ENCODE measurements around the gene ABHD18.
A peak's percentile ranks its signal among the peaks of the same experiment; 100 is the strongest.
"Not testable (repeated sequence)": the region's sequence is repeated elsewhere in the genome, so short reads cannot be mapped to it uniquely, and the experiment has no call there.

Gene ABHD18

DNA sequence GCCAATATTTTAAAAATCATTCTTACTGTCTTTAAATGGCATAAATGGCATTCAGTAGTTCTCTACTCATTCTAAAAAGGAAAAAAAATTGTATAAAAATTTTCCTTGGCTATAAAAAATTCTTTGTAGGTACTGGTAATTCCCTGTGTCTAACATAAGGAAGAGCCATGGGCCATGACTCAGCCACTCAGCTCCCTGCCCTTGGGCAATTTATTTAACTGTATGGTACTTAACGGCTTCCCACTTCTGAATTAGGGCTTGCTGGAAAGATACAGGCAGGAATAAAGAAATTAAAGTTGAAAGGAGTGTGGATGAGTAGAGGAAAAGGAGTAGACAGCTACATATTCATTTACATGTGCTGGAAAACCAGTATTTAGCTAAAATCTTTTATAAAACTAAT lies 30.6 kb downstream of the ABHD18 start:
- Histone ChIP-seq H3K4me1 (ENCODE audit: insufficient read depth, low read length) (no peaks in the 10 kb centered on the region), H3K9ac (ENCODE audit: low read depth, low read length) (no peak overlapping the region), H4K20me1 (ENCODE audit: insufficient read depth, low read length) (no peaks in the 10 kb centered on the region), H3K9me3 (ENCODE audit: insufficient read depth, low read length, severe bottlenecking) (peaks cover 5% of the 10 kb centered on the region), H3K79me2 (ENCODE audit: insufficient read depth, low read length) (no peaks in the 10 kb centered on the region), H3K36me3 (ENCODE audit: insufficient read depth, low read length) (peaks cover 35% of the 10 kb centered on the region), H2AFZ (ENCODE audit: low read depth, low read length) (no peak overlapping the region), H3K4me2 (ENCODE audit: insufficient read depth, low read length) (no peak overlapping the region), H3K27me3 (ENCODE audit: insufficient read depth, low read length, poor library complexity) (no peaks in the 10 kb centered on the region), H3K4me3 (ENCODE audit: low read depth in 1 of 2, low read length in 2 of 2) (no peak overlapping the region), H3K27ac (ENCODE audit: low read length) (no peak overlapping the region)
- no peak for DNase-seq
- TF ChIP-seq EZH2 (IDR thresholded peaks at IDR 0.05; ENCODE audit: borderline replicate concordance, low read depth, low read length, severe bottlenecking) (no peak), CTCF (IDR thresholded peaks at IDR 0.05; ENCODE audit: borderline replicate concordance, extremely low read depth, low read length, poor library complexity, severe bottlenecking) (no peak)
- ATAC-seq (ENCODE audit: insufficient read depth, low read depth) = no peak

GRCh38 chr4:127996521-127996920 lies 31.3 kb downstream of the ABHD18 start:
- peaks cover 30% of the 10 kb centered on the region for H3K36me3 ChIP-seq (ENCODE audit: insufficient read depth, low read length)

GRCh38 chr4:127997534-127998388 lies 32.6 kb downstream of the ABHD18 start:
- Histone ChIP-seq H3K27ac (ENCODE audit: low read length) (no peak overlapping the region), H3K9ac (ENCODE audit: low read depth, low read length) (no peak overlapping the region), H3K4me1 (ENCODE audit: insufficient read depth, low read length) (no peaks in the 10 kb centered on the region), H4K20me1 (ENCODE audit: insufficient read depth, low read length) (no peaks in the 10 kb centered on the region), H3K9me3 (ENCODE audit: insufficient read depth, low read length, severe bottlenecking) (peaks cover 5% of the 10 kb centered on the region), H3K79me2 (ENCODE audit: insufficient read depth, low read length) (peaks cover 9% of the 10 kb centered on the region; the same call in 1 of the 2 replicates), H3K4me2 (ENCODE audit: insufficient read depth, low read length) (no peak overlapping the region), H3K36me3 (ENCODE audit: insufficient read depth, low read length) (peaks cover 32% of the 10 kb centered on the region), H3K4me3 (ENCODE audit: low read depth in 1 of 2, low read length in 2 of 2) (no peak overlapping the region), H2AFZ (ENCODE audit: low read depth, low read length) (no peak overlapping the region), H3K27me3 (ENCODE audit: insufficient read depth, low read length, poor library complexity) (no peaks in the 10 kb centered on the region)
- ATAC-seq (ENCODE audit: insufficient read depth, low read depth) (peak; percentile 48; the same call in 1 of the 3 replicates), DNase-seq (no peak)
- no peak for TF ChIP-seq EZH2 (IDR thresholded peaks at IDR 0.05; ENCODE audit: borderline replicate concordance, low read depth, low read length, severe bottlenecking)
- peak; percentile 11 for TF ChIP-seq CTCF (IDR thresholded peaks at IDR 0.05; ENCODE audit: borderline replicate concordance, extremely low read depth, low read length, poor library complexity, severe bottlenecking)

More at GRCh38 chr4:127996521-127996920, 31.3 kb downstream of the ABHD18 start:
- not testable (repeated sequence) for H3K9me3 ChIP-seq (ENCODE audit: insufficient read depth, low read length, severe bottlenecking); ATAC-seq (ENCODE audit: insufficient read depth, low read depth); H3K4me3 ChIP-seq (ENCODE audit: low read depth in 1 of 2, low read length in 2 of 2); DNase-seq; H2AFZ ChIP-seq (ENCODE audit: low read depth, low read length); H3K79me2 ChIP-seq (ENCODE audit: insufficient read depth, low read length); H3K4me2 ChIP-seq (ENCODE audit: insufficient read depth, low read length); H3K4me1 ChIP-seq (ENCODE audit: insufficient read depth, low read length); H3K27me3 ChIP-seq (ENCODE audit: insufficient read depth, low read length, poor library complexity); H4K20me1 ChIP-seq (ENCODE audit: insufficient read depth, low read length); H3K9ac ChIP-seq (ENCODE audit: low read depth, low read length); H3K27ac ChIP-seq (ENCODE audit: low read length)

- no peak overlapping the region for H3K4me3 ChIP-seq (ENCODE audit: low read depth in 1 of 2, low read length in 2 of 2)
- H2AFZ ChIP-seq (ENCODE audit: low read depth, low read length) = no peak overlapping the region
- H3K36me3 ChIP-seq (ENCODE audit: insufficient read depth, low read length) = peaks cover 24% of the 10 kb centered on the region; the same call in 1 of the 2 replicates
- ATAC-seq (ENCODE audit: insufficient read depth, low read depth) (no peak), DNase-seq (no peak)
- H3K27ac ChIP-seq (ENCODE audit: low read length) = no peak overlapping the region
- H3K4me1 ChIP-seq (ENCODE audit: insufficient read depth, low read length) = no peaks in the 10 kb centered on the region
- no peak overlapping the region for H3K9ac ChIP-seq (ENCODE audit: low read depth, low read length)
- TF ChIP-seq EZH2 (IDR thresholded peaks at IDR 0.05; ENCODE audit: borderline replicate concordance, low read depth, low read length, severe bottlenecking) (no peak), CTCF (IDR thresholded peaks at IDR 0.05; ENCODE audit: borderline replicate concordance, extremely low read depth, low read length, poor library complexity, severe bottlenecking) (no peak)
- no peaks in the 10 kb centered on the region for H3K27me3 ChIP-seq (ENCODE audit: insufficient read depth, low read length, poor library complexity)
- no peaks in the 10 kb centered on the region for H3K9me3 ChIP-seq (ENCODE audit: insufficient read depth, low read length, severe bottlenecking)
- no peaks in the 10 kb centered on the region for H4K20me1 ChIP-seq (ENCODE audit: insufficient read depth, low read length)
- peaks cover 13% of the 10 kb centered on the region; the same call in 1 of the 2 replicates for H3K79me2 ChIP-seq (ENCODE audit: insufficient read depth, low read length)
- H3K4me2 ChIP-seq (ENCODE audit: insufficient read depth, low read length) = no peak overlapping the region
Measured at GRCh38 chr4:128006592-128006991, 41.4 kb downstream of the ABHD18 start.
